C4-2B (cell line): ENCODE data around the gene TPSB2.

Experiments
- H3K27ac ChIP-seq: fragments of 450-650 bp; 2 replicates; pipeline ENCODE4 v1.5.1; 2017
- ZFX ChIP-seq: fragments of 450-650 bp; IDR thresholded peaks from 2 replicates; pipeline ENCODE4 v1.6.1; 2017
- TF ChIP-seq, protein P1 (sequence below): fragments of 450-650 bp; conservative IDR thresholded peaks from 2 replicates; pipeline ENCODE4 v1.5.1; 2017; ENCODE audit warnings: mild to moderate bottlenecking

The TPSB2 gene

DNA sequence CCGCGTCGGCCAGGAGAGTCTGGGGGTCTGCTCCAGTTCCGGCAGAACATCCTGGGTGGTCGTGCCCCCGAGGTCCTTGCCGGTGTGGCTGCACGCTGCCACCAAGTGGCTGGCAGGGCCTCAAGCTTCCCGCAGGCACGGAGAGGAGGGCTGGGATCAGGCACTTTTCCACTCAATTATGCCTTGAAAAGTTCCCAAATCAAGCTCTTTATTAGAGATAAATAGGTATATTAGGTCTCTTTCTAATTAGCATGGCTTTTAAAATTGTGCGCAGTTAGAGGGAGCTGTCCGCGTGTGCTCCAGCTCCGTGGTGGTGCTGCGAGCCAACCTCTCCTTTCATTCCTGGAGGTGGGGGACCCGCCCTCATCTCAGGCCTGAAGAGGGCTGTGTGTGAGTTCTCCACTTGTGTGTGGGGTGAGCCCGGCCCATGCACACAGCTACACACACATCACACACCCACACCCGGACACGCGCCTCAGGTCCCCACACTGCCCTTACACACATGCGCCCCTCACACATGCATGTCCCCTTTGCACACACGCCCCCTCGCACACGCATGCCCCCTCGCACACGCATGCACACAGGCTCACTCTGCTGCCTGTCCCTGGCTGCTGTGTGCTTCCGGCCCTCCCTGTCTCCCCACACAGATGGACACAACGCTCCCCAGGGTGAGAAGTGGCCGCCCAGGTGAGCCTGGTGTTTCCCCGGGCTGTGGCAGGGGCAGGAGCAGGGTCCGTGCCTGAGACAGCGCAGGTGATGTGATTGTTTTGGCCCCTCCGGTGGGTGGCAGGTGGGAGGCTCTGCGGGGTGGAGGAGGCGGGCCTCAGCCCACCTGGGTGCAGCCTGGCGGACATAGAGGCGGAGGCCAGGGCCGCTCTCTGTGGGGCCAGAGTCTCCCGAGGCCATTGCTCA is 48.3 kb downstream of the TPSB2 start:
- H3K27ac ChIP-seq, result peak overlapping the region; percentile 37
- no peak for TF ChIP-seq ZFX
- TF ChIP-seq, protein P1, sequence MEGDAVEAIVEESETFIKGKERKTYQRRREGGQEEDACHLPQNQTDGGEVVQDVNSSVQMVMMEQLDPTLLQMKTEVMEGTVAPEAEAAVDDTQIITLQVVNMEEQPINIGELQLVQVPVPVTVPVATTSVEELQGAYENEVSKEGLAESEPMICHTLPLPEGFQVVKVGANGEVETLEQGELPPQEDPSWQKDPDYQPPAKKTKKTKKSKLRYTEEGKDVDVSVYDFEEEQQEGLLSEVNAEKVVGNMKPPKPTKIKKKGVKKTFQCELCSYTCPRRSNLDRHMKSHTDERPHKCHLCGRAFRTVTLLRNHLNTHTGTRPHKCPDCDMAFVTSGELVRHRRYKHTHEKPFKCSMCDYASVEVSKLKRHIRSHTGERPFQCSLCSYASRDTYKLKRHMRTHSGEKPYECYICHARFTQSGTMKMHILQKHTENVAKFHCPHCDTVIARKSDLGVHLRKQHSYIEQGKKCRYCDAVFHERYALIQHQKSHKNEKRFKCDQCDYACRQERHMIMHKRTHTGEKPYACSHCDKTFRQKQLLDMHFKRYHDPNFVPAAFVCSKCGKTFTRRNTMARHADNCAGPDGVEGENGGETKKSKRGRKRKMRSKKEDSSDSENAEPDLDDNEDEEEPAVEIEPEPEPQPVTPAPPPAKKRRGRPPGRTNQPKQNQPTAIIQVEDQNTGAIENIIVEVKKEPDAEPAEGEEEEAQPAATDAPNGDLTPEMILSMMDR, result no peak; the same call in 1 of the 2 replicates

GRCh38 chr16:1180549-1181403 is 49.2 kb downstream of the TPSB2 start:
- H3K27ac ChIP-seq, result no peak overlapping the region
- no peak for TF ChIP-seq ZFX
- TF ChIP-seq, protein P1, result no peak
